HepG2 (cell line): ENCODE measurements around the gene ZBTB37. TPM values are rescaled to one million over a fixed set of nuclear protein-coding genes. Genes with fewer than 3 reads are reported as not detected.

Experiments used
- AKNA ChIP-seq: sonication (generic); formaldehyde crosslinking; IDR thresholded peaks from 2 replicates; pipeline ENCODE4 v1.4.0; 2020; ENCODE audit warnings: missing genetic modification reagents, borderline replicate concordance
- BATF2 ChIP-seq: sonication (generic); formaldehyde crosslinking; IDR thresholded peaks from 2 replicates; pipeline ENCODE4 v1.8.0; 2022; ENCODE audit warnings: mild to moderate bottlenecking, missing genetic modification reagents, moderate library complexity
- CSRNP1 ChIP-seq: sonication (generic); formaldehyde crosslinking; IDR thresholded peaks from 2 replicates; pipeline ENCODE4 v1.8.1; 2023; ENCODE audit warnings: mild to moderate bottlenecking, missing genetic modification reagents
- GATA4 ChIP-seq: sonication (generic); IDR thresholded peaks from 2 replicates; pipeline ENCODE4 v1.6.1; 2016; ENCODE audit warnings: antibody characterized with exemption, low read depth, borderline replicate concordance
- IKZF5 ChIP-seq: IDR thresholded peaks from 2 replicates; pipeline ENCODE4 v1.6.1; 2018; ENCODE audit warnings: missing genetic modification reagents, mild to moderate bottlenecking, missing compliant biosample characterization
- LCORL ChIP-seq, 2 experiments: fragments of 450-650 bp in 1 of 2; sonication (generic) in 1 of 2; formaldehyde crosslinking in 1 of 2; IDR thresholded peaks; 2 replicates each; pipeline versions ENCODE4 v1.5.0 to v1.6.1; 2017 to 2020; ENCODE audit warnings: antibody characterized with exemption in 1 of 2, missing genetic modification reagents in 1 of 2
- NFATC3 ChIP-seq: sonication (generic); formaldehyde crosslinking; IDR thresholded peaks from 2 replicates; pipeline ENCODE4 v1.5.1; 2020; ENCODE audit warnings: mild to moderate bottlenecking, missing genetic modification reagents
- POLR2AphosphoS5 ChIP-seq: IDR thresholded peaks from 2 replicates; pipeline ENCODE4 v1.6.1; 2012; ENCODE audit warnings: low read depth, low read length
- SMARCE1 ChIP-seq: fragments of 450-650 bp; IDR thresholded peaks from 2 replicates; pipeline ENCODE4 v1.6.1; 2017; ENCODE audit warnings: borderline replicate concordance
- SP4 ChIP-seq: sonication (generic); formaldehyde crosslinking; IDR thresholded peaks from 2 replicates; pipeline ENCODE4 v1.8.1; 2023; ENCODE audit warnings: mild to moderate bottlenecking, missing genetic modification reagents
- WIZ ChIP-seq: sonication (generic); formaldehyde crosslinking; IDR thresholded peaks from 2 replicates; pipeline ENCODE4 v1.5.1; 2020; ENCODE audit warnings: mild to moderate bottlenecking, missing genetic modification reagents
- ZNF124 ChIP-seq: sonication (generic); formaldehyde crosslinking; IDR thresholded peaks from 2 replicates; pipeline ENCODE4 v1.4.0; 2020; ENCODE audit warnings: missing genetic modification reagents
- ZNF333 ChIP-seq: sonication (generic); formaldehyde crosslinking; IDR thresholded peaks from 2 replicates; pipeline ENCODE4 v1.4.0; 2020; ENCODE audit warnings: mild to moderate bottlenecking, missing genetic modification reagents, borderline replicate concordance
- ZNF446 ChIP-seq: sonication (generic); formaldehyde crosslinking; IDR thresholded peaks from 2 replicates; pipeline ENCODE4 v1.5.0; 2020; ENCODE audit warnings: mild to moderate bottlenecking, missing genetic modification reagents
- ZNF503 ChIP-seq: sonication (generic); formaldehyde crosslinking; IDR thresholded peaks from 2 replicates; pipeline ENCODE4 v1.4.0; 2020; ENCODE audit warnings: missing genetic modification reagents
- ZNF563 ChIP-seq: sonication (generic); formaldehyde crosslinking; IDR thresholded peaks from 2 replicates; pipeline ENCODE4 v1.8.0; 2022; ENCODE audit warnings: mild to moderate bottlenecking, moderate library complexity, missing genetic modification reagents
- ZNF570 ChIP-seq: sonication (generic); formaldehyde crosslinking; IDR thresholded peaks from 2 replicates; pipeline ENCODE4 v1.4.0; 2020; ENCODE audit warnings: mild to moderate bottlenecking, missing genetic modification reagents, borderline replicate concordance
- polyA plus RNA-seq, 8 experiments: library from polyadenylated mRNA; depleted of rRNA in 3 of 8; stranded (reverse) in 7 of 8; unstranded in 1 of 8; fragments of >200 nt; fragmentation: Illumina TruSeq in 4 of 8; extraction: Trizol in 4 of 8; gene quantifications; 2 replicates each; pipeline versions ENCODE4 v1.2.1 to v1.2.3, GENCODE V29; 2011 to 2016; ENCODE audit warnings: low read depth in 4 of 8, missing spikeins in 1 of 8, mixed read lengths in 1 of 8; ENCODE audit not compliant: insufficient read depth in 1 of 8
- total RNA-seq, 5 experiments: library from RNA; depleted of rRNA; stranded (reverse); fragments of >200 nt; fragmentation: Illumina TruSeq; extraction: Trizol; gene quantifications; 2 replicates each; pipeline ENCODE4 v1.2.3, GENCODE V29; 2016; ENCODE audit warnings: low read depth in 1 of 5

The ZBTB37 gene
- total and polyA plus RNA-seq, 2 of the 13 experiments (the other 11 are each of a cell fraction or from before 2014, with no cell fraction given), result 2.6 to 7.7 TPM

GRCh38 chr1:173824315-173825081 is 43.7 kb upstream of the ZBTB37 start, which contains the start of the genes CENPL and DARS2 (continued):
- TF ChIP-seq ZNF503 (CRISPR knock-in tag) (no peak), ZNF570 (CRISPR knock-in tag) (no peak), BATF2 (0 out of 2 replicates have a peak, but pooled peaks have one; percentile 60), SP4 (CRISPR knock-in tag) (peak; percentile 64; the same call in 1 of the 2 replicates), SMARCE1 (no peak), AKNA (CRISPR knock-in tag) (no peak; the same call in 1 of the 2 replicates), IKZF5 (CRISPR knock-in tag) (0 out of 2 replicates have a peak, but pooled peaks have one; percentile 50), NFATC3 (no peak), POLR2AphosphoS5 (peak; percentile 72), ZNF446 (CRISPR knock-in tag) (peak; percentile 68; the same call in 1 of the 2 replicates), ZNF563 (peak; percentile 69; the same call in 1 of the 2 replicates), WIZ (CRISPR knock-in tag) (0 out of 2 replicates have a peak, but pooled peaks have one; percentile 29), LCORL (IDR thresholded peaks at IDR 0.05) (no peak), LCORL (CRISPR knock-in tag; IDR thresholded peaks at IDR 0.05) (peak; percentile 55; the same call in 1 of the 2 replicates), ZNF333 (CRISPR knock-in tag) (no peak), CSRNP1 (CRISPR knock-in tag) (no peak), GATA4 (no peak), ZNF124 (CRISPR knock-in tag) (peak; percentile 15; the same call in 1 of the 2 replicates)
